IPS-NIHi11 (cell line): ENCODE measurements around the gene REXO2.

Experiments
- DNase-seq: peaks from one replicate; pipeline ENCODE4 v3.0.0; 2012; ENCODE audit warnings: mixed read lengths, low spot score

The REXO2 gene

GRCh38 chr11:114439229-114440120 is at the start of gene REXO2:
Gene REXO2 (plus strand): TSS chr11:114439467. CDS start chr11:114439529, 62 bp downstream.
- DNase-seq, result peak; percentile 93

- no peak for DNase-seq
Observed at GRCh38 chr11:114392735-114393667, 46.3 kb upstream of the REXO2 start.

- DNase-seq, result no peak
Observed at GRCh38 chr11:114395736-114396135, 43.5 kb upstream of the REXO2 start.

- DNase-seq, result no peak
Observed at GRCh38 chr11:114396916-114397315, 42.4 kb upstream of the REXO2 start.

- no peak for DNase-seq
Observed at GRCh38 chr11:114397349-114397982, 41.8 kb upstream of the REXO2 start.

GRCh38 chr11:114398303-114398920 is 40.9 kb upstream of the REXO2 start:
- DNase-seq, result no peak

- DNase-seq, result peak; percentile 69
Observed at GRCh38 chr11:114399490-114400215, 39.6 kb upstream of the REXO2 start.

- peak; percentile 87 for DNase-seq
Observed at GRCh38 chr11:114400216-114400914, 38.9 kb upstream of the REXO2 start, which contains the start of the genes C11orf71 and RBM7. Gene C11orf71 (minus strand): TSS chr11:114400511. CDS start chr11:114400331, 180 bp downstream. Gene RBM7 (plus strand): TSS chr11:114400666. CDS start chr11:114400672, 6 bp downstream.

GRCh38 chr11:114400915-114401223 is 38.4 kb upstream of the REXO2 start:
- no peak for DNase-seq

- no peak for DNase-seq
Observed at GRCh38 chr11:114401311-114401710, 38.0 kb upstream of the REXO2 start.

GRCh38 chr11:114412946-114413345 is 26.3 kb upstream of the REXO2 start:
- no peak for DNase-seq

GRCh38 chr11:114413958-114414357 is 25.3 kb upstream of the REXO2 start:
- DNase-seq, result no peak

- DNase-seq, result no peak
Observed at GRCh38 chr11:114416441-114416961, 22.8 kb upstream of the REXO2 start.

GRCh38 chr11:114426280-114426679 is 13.0 kb upstream of the REXO2 start:
- DNase-seq, result no peak

- DNase-seq, result no peak
Observed at GRCh38 chr11:114430290-114430689, 9.0 kb upstream of the REXO2 start.

GRCh38 chr11:114432893-114433292 is 6.4 kb upstream of the REXO2 start:
- no peak for DNase-seq

- no peak for DNase-seq
Observed at GRCh38 chr11:114433376-114433775, 5.9 kb upstream of the REXO2 start.

- peak; percentile 38 for DNase-seq
Observed at GRCh38 chr11:114438303-114438702, 964 bp upstream of the REXO2 start.

GRCh38 chr11:114440121-114440860 is 1.0 kb downstream of the REXO2 start:
- DNase-seq, result no peak
